ENCODE measurements around the gene WDFY2. TPM values are rescaled to one million over a fixed set of nuclear protein-coding genes. Genes with fewer than 3 reads are reported as not detected.

The WDFY2 gene
- total RNA-seq, 2 experiments from 2014 or later: 5.8 to 6.4 TPM

DNA sequence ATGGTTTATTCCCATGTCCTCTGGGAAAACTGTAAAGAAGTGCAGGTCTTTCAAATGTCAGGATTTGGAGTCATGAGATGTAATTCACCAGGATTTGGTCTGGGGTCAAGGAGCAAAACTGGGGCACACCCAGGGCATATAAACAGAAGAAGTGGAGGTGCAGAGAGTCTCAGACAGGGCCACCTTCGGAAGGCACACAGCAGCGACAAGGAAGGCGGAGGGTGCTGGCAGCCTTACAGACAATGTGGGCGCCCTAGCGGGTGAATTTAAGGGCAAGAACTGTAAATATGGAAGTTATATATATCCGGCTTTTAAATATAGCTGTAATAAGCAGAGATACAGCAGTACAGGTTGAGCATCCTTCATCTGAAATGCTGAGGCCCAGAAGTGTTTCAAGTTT is 188.5 kb downstream of the WDFY2 start:
- POLR2A ChIA-PET: no interaction called here
- CTCF ChIA-PET: no interaction called here

DNA sequence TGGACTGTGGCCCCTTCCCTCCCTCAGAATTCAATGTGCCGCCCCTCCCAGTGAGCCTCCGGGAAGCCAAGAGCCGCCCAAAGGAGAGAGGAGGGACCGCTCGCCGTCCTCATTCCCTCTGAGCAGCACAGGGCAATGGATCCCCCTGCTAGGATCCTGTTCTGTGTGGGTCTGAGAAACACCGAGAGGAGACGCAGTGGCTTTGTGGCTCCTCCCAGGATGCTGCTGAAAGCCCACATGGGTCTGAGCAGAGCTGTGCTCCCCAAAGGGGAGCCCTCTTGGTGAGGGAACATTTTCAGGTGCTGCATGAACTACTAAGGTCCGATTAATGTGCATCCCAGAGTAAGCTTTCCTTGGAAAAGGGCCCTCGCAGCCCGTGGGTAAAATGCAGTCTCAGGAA is 189.3 kb downstream of the WDFY2 start:
- ChIA-PET POLR2A (no interaction called here), CTCF (no interaction called here)

DNA sequence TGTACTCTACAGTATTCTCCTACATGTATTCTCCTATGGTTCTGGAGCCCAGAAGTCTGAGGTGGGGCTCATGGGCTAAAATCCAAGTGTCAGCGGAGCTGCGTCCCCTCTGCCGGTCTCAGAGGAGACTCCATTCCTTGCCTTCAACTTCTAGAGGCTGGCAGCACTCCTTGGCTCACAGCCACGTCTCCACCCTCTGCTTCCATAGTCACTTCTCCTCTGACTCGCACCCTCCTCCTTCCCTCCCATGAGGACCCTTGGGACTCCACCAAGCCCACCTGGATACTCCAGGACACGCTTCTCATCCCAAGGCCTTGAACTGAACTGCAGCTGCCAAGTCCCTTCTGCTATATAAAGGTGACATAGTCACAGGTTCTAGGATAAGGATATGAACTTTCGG is 191.9 kb downstream of the WDFY2 start:
- ChIA-PET POLR2A (no interaction called here), CTCF (no interaction called here)

DNA sequence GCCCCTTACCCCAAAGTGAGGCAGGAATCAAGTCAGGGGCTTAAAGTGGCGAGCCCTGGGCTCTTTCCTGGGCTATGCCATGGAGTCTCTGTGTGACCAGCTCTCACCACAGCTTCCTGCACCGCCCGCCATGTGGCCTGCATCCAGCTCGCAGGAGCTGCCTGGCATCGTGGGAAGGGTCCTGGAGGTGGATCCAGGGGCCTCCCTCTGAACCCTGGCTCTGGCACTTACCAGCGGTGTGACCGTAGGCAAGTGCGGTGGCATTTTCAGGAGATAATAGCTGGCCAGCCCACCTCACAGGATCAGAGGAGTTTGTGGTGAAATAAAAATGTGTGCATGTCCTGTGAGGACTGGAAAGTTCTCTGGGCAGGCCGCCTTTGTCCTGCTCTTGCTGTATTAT is 193.7 kb downstream of the WDFY2 start:
- CTCF ChIA-PET: no interaction called here
- POLR2A ChIA-PET: no interaction called here

DNA sequence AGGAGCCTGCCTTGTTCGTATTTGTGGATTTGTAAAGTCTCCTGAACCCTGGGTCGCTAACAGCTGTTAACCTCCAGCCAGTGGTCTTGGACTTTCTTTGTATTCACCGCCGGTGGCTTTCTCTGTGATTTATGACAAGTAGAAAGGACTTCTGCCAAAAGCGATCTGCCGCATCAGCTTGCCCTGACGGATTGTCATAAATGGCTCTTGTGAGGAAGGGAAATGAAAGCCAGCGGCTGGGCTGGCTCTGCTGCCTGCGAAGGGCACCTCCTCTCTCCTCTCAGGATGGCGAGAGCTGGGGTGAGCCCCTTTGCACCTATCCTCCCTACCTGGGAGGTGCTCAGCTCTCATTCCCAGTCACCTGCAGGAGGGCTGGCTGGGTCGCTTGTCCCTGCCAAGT is 194.1 kb downstream of the WDFY2 start:
- POLR2A ChIA-PET: no interaction called here
- CTCF ChIA-PET: no interaction called here

DNA sequence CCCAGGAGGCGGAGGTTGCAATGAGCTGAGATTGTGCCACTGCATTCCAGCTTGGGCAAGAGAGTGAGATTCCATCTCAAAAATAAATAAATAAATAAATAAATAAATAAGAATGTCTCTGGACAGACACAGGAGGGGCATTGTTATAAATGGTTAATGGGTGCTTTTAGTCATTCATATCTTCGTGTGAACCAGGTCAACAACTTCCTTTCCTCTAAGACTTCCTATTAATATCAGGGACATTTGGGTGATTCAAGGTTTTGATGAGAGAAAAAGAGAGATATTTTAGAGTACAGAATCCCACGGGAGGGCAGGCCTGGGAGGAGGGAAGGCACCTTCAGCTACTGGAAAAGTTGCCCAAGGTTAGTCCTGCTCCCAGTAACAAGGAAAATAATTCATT is 195.8 kb downstream of the WDFY2 start:
- POLR2A ChIA-PET: no interaction called here

DNA sequence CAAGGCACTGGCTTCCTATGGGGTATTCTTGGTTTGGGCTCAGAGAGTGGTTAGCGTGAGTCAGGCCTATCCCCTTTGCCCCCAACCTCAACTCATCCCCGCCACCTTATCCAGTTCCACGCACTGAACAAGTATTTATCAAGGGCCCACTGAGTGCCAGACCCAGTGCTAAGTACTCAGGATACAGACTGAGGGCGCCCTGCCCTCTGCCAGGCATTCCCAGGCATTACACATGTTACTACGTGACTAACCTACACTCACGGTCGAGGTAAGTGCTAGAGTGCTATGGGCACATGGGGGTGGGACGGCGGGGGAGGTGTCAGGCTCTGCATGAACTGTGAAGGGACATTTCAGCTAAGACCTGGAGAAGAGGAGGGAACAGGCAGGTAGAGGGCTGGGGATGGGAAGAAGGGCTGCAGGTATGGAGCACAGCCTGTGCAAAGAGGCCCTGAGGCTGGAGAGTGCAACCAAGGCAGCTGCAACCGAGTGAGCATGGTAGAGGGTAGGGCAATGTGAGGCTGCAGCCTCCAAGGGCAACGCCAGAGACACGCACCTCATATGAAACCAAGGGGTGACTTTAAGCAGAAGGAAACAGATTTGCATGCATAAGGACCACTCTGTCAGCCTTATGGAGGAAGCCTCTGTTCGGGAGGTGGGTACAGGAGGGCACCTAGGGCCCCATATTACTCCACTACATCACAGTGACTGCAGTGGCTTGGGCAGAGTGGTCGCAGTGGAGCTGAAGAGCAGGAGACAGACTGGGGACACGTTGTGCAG is 197.2 kb downstream of the WDFY2 start:
- ChIA-PET POLR2A (no interaction called here), CTCF (interaction anchor here (0.6 to 1.1 kb wide), 2 partner anchors 16 to 316 kb away, joined by 3 read pairs; no protein-coding TSS in a partner anchor)

More for the DNA sequence above, 195.8 kb downstream of the WDFY2 start:
- CTCF ChIA-PET: no interaction called here

DNA sequence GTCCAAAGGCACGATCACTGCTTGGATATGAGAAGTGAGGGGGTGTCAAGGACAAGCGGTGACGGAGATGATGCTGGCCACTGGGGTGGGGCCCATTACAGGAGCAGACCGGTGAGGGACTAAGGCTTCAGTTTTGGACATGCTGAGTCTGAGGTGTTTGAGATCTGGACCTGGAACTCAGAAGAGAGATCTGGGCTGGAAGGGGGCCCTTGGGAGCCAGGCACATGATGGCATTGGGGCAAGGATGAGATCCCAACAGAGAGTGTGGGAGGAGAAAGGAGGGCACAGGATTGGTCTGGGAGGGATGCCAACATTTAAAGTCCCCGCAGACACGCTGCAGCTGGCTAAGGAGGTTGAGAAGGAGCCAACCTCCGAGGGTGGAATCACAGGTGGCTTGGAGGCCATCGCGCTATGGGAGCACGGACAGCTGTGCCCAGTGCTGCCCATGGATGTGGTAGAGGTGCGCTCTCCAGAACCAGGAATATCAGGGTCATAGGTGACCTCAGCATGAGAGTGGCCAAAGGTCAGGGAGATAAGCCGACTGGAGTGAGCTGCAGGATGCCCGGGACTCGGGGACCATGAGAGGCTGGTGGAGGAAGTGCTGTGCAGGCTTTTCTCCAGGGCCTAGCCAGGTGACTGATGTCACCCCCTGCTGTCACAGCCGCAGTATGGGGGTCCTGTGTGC is 197.9 kb downstream of the WDFY2 start:
- CTCF ChIA-PET: interaction anchor here (0.6 to 1.1 kb wide), 2 partner anchors 15 to 316 kb away, joined by 3 read pairs; no protein-coding TSS in a partner anchor

DNA sequence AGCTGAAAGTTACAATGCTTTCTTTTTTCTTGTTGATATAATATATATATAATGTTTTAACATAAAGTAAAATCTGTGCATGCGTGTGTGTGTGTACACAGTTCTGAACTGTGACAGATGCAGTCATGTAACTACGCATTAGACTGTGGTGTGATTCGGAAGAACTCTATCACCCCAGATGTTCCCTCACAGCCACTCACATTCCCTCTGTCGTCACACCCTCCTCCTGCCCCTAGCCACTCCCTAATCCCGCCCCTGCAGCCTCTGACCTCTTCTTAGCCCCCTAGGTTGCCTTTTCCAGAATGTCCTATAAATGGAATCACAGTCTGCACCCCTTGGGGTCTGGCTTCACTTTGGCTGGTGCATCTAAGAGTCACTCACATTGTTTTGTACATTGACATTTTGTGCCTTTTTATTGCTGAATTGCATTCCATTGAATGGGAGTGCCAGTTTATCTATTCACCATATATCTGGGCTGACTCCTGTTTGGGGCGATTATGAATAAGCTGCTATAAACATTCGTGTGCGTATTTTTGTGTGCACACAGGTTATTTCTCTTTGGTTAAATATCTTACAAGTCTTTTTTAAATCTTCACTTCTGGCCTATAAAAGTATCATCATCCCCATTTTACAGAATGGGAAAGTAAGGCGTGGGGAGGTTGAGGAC is 199.3 kb downstream of the WDFY2 start:
- CTCF ChIA-PET: no interaction called here
- POLR2A ChIA-PET: no interaction called here

More for the DNA sequence above, 197.9 kb downstream of the WDFY2 start:
- POLR2A ChIA-PET: no interaction called here

DNA sequence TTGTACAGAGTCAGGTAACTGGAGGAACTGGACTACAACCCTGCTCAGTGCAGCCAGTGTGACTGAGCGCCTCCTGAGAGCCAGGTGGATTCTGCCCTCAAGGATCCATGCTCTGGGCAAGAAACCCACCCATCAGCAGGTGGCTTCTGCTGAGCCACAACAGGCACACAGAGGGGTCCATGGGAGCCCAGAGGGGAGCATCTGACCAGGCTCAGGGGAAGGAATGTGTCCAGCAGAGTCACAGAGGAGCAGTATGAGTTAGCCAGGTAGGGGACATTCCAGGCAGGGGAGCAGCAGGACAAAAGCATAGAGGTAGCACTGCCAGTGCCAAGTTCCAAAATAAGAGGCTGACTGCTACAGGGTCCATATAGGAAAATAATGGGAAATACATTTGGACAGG is 199.8 kb downstream of the WDFY2 start:
- POLR2A ChIA-PET: no interaction called here
- CTCF ChIA-PET: no interaction called here

DNA sequence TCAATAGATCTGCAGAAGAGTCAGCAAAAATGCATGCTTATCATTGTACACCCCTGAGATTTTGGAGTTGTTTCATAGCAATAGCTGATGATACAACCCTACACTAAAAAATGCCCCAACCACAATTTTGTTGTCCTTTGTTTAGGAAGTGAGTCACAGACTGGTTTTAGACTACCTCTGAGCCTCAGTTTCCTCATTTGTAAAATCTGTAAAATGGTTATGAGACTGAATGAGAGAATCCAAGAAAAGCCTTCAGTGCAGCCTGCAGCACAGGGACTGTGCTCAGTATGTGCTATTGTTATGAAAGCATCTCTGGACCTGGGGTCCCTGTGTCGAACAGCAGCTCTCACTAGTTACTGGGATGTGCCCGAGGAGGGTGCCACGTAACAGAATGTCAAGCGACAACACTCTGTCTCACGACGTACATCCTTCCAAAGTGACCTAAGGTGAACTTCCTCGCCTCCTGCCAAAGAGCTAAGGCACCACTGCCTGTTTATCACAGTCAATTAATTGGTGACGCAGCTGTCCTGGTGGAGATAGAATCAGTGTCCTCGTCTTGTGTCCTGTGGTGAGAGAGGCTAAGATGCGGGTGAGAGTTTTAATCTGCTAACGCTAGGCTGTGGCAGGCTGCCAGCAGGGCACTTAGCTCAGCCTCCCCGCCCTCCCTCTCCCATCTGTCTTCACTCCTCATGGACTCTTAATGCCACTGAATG is 201.6 kb downstream of the WDFY2 start:
- ChIA-PET POLR2A (no interaction called here), CTCF (interaction anchor here (1.0 kb wide), 2 partner anchors 15 to 47 kb away, joined by 3 read pairs; no protein-coding TSS in a partner anchor)

DNA sequence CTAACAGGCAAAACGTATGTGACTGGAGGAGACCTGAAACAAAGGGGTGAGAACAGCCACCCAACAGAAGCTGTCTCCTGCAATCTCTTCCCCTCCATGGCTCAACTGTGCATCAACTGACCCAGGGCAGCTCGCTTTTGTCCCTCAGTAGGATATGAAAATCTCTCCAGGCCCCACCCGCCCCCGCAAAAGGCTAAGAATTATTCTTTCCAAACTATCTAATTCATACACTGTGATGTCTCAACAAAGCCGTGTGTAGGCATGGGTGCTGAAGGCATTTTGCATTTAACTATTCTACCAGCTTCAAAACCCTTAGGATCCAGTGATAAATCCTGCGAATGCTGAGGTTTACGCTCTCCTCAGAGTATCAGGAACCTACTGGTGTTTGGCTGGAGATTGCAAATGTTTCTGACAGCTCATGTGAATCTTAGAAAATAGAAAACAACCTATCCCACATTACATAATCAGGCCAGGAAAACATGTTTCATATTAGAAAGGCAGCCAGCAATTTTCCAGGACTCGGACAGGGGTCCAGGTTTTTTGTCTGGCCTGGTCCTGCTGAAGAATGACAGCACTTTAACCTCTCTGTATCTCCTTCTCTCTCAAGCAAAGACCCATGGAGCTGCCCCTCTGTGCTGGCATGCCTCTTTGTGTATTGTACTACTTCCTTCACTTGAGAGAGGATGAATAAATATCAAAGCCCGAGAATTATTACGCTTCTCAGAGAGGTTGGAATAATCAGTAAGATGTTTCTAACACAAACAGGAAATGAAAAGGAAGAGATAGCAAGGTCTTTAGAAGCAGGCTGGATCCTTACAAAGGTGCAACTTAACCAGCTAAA is 202.4 kb downstream of the WDFY2 start:
- CTCF ChIA-PET: interaction anchor here (1.0 kb wide), 1 partner anchor 46 kb away, joined by 3 read pairs; no protein-coding TSS in a partner anchor
- POLR2A ChIA-PET: no interaction called here

DNA sequence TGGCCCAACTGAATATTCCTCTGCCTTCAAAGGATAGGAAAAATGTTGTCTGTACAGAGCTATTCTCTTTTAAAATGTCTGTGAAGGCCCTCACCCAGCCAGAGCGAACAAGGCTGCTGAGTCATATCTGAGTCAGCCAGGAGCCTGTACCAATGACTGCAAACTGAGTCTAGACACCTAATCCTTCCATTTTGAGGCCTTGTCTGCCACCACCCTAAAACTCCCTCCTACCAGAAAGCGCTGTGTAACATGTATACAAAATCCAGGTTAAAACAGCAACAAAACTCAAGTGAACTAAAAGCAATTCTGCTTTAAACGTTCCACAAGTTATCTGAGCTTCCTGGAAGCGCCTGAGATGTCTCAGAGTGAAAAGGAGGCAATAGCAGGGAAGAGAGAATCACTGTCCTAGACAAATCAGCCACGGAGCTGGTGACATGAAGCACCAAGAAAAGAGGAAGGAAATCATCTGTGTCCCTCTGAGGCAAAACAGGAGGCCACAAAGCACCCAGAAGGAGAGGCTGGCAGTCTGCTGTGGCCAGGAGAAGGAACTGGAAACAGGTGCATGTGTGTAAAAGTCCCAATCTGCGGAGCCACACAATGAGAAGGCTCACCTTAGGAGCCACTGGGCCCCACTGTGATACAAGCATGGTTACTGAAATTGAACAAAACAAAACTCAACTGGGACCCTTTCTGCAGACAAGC is 209.5 kb downstream of the WDFY2 start:
- POLR2A ChIA-PET: interaction anchor here (0.6 to 2.9 kb wide), 2 partner anchors 9 to 479 kb away, joined by 3 to 11 read pairs; no protein-coding TSS in a partner anchor
- CTCF ChIA-PET: no interaction called here

DNA sequence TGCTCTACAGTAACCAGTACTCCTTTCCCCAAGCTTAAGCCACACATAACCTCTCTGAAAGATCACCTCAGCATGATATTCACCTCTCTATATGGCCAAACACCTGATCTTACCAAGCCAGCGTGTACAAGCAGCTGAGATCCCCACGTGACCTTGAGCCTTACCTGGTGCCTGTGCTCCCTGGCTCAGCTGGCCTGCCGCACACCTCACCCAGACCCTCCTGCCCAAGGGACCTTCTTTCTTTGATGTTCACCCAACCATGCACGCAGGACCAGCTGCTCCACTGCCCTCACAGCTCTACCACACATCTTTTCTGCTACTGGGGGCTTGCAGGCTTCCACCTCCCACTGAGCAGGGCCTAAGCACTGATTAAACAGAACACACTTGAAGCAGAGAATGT is 210.7 kb downstream of the WDFY2 start:
- ChIA-PET CTCF (no interaction called here), POLR2A (interaction anchor here (2.9 kb wide), 1 partner anchor 8 kb away, joined by 11 read pairs; no protein-coding TSS in a partner anchor)

DNA sequence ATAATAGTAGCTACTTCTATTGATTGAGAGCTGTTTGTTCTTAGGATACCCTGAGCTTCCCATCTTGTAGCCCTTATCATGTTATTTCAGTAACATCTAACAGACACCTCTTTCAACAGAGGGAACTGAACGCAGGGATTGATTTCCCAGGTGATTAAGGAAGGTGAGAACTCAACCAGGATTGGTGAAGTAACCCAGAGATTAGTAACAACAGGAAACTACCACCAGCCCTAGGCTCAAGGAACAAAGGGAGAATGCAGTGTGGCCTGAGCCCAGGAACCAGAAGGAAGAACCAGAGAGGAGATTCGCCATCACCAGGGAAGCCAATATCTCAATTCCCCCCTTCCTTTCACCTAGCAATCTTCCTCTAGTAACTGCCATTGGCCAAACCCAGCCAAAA is 211.2 kb downstream of the WDFY2 start:
- POLR2A ChIA-PET: interaction anchor here (2.9 kb wide), 1 partner anchor 8 kb away, joined by 11 read pairs; no protein-coding TSS in a partner anchor
- CTCF ChIA-PET: no interaction called here

DNA sequence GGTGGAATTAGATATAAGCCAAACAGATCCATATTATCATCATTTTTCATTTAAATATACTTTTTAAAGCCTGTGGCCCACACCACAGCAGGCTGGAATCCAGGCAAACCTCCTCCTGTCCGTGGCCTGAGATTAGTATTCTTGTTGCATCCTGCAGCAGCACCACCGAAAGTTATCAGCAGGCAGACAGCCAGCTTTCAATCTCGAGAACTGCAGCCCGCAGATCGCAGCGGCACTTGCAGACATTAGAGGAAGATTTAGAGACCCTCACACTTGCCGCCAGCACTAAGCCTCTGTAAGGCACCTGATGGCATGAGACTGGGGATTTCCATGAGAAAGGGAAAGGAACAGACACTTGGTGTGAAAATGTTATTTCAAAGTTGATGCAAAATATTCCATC is 212.3 kb downstream of the WDFY2 start:
- ChIA-PET CTCF (no interaction called here), POLR2A (no interaction called here)

DNA sequence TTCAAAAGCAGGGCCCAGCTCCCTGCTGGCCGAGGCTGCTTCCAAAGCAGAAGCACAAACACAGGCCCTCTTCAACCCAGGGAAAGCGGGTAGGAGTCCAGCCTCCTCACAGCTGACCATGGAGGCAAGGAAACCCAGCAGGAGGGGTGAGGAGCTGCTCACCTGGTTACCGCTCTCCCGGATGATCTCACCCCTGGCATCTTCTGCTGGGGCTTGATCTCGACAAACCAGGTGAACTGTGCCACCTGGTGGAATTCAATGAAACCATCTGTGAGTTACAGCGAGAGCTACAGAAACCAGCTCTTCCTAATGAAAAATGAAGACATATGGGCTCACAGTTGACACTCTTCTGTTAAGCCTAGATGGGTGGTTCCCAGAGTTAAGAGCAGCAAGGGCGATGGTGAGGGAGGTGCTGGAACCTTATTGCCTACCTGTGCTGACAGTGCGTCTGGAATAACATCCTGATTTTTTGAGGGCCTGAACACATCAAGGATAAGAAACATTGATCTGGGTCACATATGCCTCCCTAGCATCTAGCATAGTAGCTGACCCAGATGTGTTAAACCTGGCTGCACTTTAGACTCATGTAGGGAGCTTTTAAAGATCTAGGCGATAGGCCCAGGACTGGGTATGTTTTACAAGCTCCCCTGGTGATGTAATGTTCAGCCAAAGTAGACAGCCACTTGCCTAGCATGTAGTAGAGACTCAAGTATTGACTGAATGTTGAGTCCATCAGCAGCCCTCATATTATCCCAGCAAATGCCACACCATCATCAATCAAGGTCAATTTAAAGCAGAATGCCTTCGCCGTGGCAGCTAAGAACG is 213.6 kb downstream of the WDFY2 start:
- CTCF ChIA-PET: interaction anchor here (0.6 to 1.8 kb wide), 10 partner anchors 15 to 433 kb away, joined by 3 to 5 read pairs (median 4); partner anchors contain the start of gene INTS6

More for the DNA sequence above, 213.6 kb downstream of the WDFY2 start:
- POLR2A ChIA-PET: interaction anchor here (0.6 to 0.7 kb wide), 2 partner anchors 168 to 213 kb away, joined by 3 to 6 read pairs; no protein-coding TSS in a partner anchor
